ENCODE measurements around the gene GLB1L. TPM values are rescaled to one million over a fixed set of nuclear protein-coding genes. Genes with fewer than 3 reads are reported as not detected.

GLB1L gene
- polyA plus RNA-seq, 1 of the 3 experiments (the other 2 are of a cell fraction), result 11.7 TPM

DNA sequence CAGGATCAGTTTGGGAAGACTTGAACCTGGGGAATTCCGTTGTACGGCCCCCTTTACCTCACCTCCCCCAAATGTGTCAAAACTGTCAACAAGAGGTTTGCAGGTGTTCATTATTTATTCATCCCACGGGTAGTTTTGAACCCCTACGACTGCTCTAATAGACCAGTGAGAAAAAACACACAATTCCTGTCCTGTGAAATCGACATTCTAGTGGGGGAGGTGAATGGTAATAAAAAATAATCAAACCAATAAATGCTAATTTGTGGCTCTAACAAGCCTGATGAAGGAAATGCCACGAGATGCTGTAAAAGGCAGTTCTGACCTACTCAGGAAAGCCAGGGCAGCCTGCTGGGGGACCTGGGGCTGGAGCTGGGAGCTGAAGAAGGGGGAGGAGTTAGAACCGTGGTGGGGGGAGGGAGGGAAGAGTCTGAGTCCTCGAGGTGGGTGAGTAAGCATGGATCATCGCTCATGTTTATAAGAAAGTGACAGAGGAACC lies 33.5 kb upstream of the GLB1L start:
- peak overlapping the region; percentile 63; the same call in 1 of the 2 replicates for H2AFZ ChIP-seq (ENCODE audit: low read depth)
- peak overlapping the region; percentile 88 to 91 for H3K27ac ChIP-seq (ENCODE audit: low read depth in 2 of 2, low read length in 1 of 2)
- CTCF ChIA-PET, result interaction anchor here (0.8 to 15.4 kb wide), 26 partner anchors 8 to 365 kb away, joined by 3 to 312 read pairs (median 4); partner anchors contain the start of genes ABCB6, ANKZF1, GLB1L and STK16
- no peaks in the 10 kb centered on the region for H3K9me3 ChIP-seq
- peak overlapping the region; percentile 95 for H3K4me2 ChIP-seq
- peak overlapping the region; percentile 87 for H3K9ac ChIP-seq
- peaks cover 24 to 27% of the 10 kb centered on the region in 2 experiments for H3K4me1 ChIP-seq (ENCODE audit: control insufficient read depth in 1 of 2, insufficient read depth in 2 of 2, low read depth in 1 of 2, low read length in 1 of 2)
- POLR2A ChIA-PET, result interaction anchor here (0.7 to 1.7 kb wide), 8 partner anchors 9 to 110 kb away, joined by 3 to 6 read pairs (median 5); partner anchors contain the start of genes ABCB6 and CNPPD1
- peak overlapping the region; percentile 44 to 69 for H3K4me3 ChIP-seq (ENCODE audit: low read depth in 2 of 2, low read length in 1 of 2)
- TF ChIP-seq FOSL2 (IDR thresholded peaks at IDR 0.05; ENCODE audit: borderline replicate concordance, low read depth), result peak; percentile 60
- TF ChIP-seq, protein P1, sequence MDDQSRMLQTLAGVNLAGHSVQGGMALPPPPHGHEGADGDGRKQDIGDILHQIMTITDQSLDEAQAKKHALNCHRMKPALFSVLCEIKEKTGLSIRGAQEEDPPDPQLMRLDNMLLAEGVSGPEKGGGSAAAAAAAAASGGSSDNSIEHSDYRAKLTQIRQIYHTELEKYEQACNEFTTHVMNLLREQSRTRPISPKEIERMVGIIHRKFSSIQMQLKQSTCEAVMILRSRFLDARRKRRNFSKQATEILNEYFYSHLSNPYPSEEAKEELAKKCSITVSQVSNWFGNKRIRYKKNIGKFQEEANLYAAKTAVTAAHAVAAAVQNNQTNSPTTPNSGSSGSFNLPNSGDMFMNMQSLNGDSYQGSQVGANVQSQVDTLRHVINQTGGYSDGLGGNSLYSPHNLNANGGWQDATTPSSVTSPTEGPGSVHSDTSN (IDR thresholded peaks at IDR 0.05), result peak; percentile 53; the same call in 1 of the 2 replicates
- no peak for TF ChIP-seq TEAD4 (IDR thresholded peaks at IDR 0.05; ENCODE audit: borderline replicate concordance, insufficient read depth)
- peaks cover 18% of the 10 kb centered on the region for H3F3A ChIP-seq (replicated peaks; ENCODE audit: insufficient read depth)
- 35% methylated on average over 9 of the region's 9 CpGs for WGBS (ENCODE audit: low lambda C conversion rate)
- H3K79me2 ChIP-seq (ENCODE audit: insufficient read depth), result peaks cover 9% of the 10 kb centered on the region; the same call in 1 of the 2 replicates
- H3K36me3 ChIP-seq (replicated peaks in 1 of 2; ENCODE audit: control insufficient read depth in 1 of 2, insufficient read depth in 2 of 2, low read length in 1 of 2), result peaks cover 14 to 27% of the 10 kb centered on the region in 2 experiments
- H3K27me3 ChIP-seq (ENCODE audit: insufficient read depth), result no peaks in the 10 kb centered on the region
- no peaks in the 10 kb centered on the region for H4K20me1 ChIP-seq (ENCODE audit: insufficient read depth)
- no peak for DNase-seq
- no peaks in the 10 kb centered on the region for H3K9me2 ChIP-seq

GRCh38 chr2:219277703-219278654 lies 32.7 kb upstream of the GLB1L start:
- peaks cover 9% of the 10 kb centered on the region; the same call in 1 of the 2 replicates for H3K79me2 ChIP-seq (ENCODE audit: insufficient read depth)
- no peaks in the 10 kb centered on the region for H4K20me1 ChIP-seq (ENCODE audit: insufficient read depth)
- DNase-seq, result peak; percentile 81
- H3F3A ChIP-seq (replicated peaks; ENCODE audit: insufficient read depth), result peaks cover 18% of the 10 kb centered on the region
- H3K4me3 ChIP-seq (ENCODE audit: low read depth in 2 of 2, low read length in 1 of 2), result peak overlapping the region in 1 of 2 experiments; percentile 21; a peak in 3 of 4 replicates
- H3K36me3 ChIP-seq (replicated peaks in 1 of 2; ENCODE audit: control insufficient read depth in 1 of 2, insufficient read depth in 2 of 2, low read length in 1 of 2), result peaks cover 14 to 20% of the 10 kb centered on the region in 2 experiments
- ChIA-PET CTCF (interaction anchor here (0.5 to 15.4 kb wide), 45 partner anchors 9 to 390 kb away, joined by 3 to 312 read pairs (median 5); partner anchors contain the start of genes ABCB6, ANKZF1, CHPF and GLB1L), POLR2A (interaction anchor here (1.0 to 1.6 kb wide), 7 partner anchors 8 to 111 kb away, joined by 3 to 6 read pairs (median 5); partner anchors contain the start of genes ABCB6, CNPPD1, GLB1L and STK16)
- no peaks in the 10 kb centered on the region for H3K27me3 ChIP-seq (ENCODE audit: insufficient read depth)
- H2AFZ ChIP-seq (ENCODE audit: low read depth), result peak overlapping the region; percentile 80; the same call in 1 of the 2 replicates
- H3K4me1 ChIP-seq (ENCODE audit: control insufficient read depth in 1 of 2, insufficient read depth in 2 of 2, low read depth in 1 of 2, low read length in 1 of 2), result peaks cover 24 to 27% of the 10 kb centered on the region in 2 experiments
- no peaks in the 10 kb centered on the region for H3K9me2 ChIP-seq
- peak overlapping the region; percentile 88 to 91; a peak in 3 of 4 replicates for H3K27ac ChIP-seq (ENCODE audit: low read depth in 2 of 2, low read length in 1 of 2)
- peak overlapping the region; percentile 95 for H3K4me2 ChIP-seq
- H3K9ac ChIP-seq, result peak overlapping the region; percentile 87
- H3K9me3 ChIP-seq, result no peaks in the 10 kb centered on the region
- WGBS (ENCODE audit: low lambda C conversion rate), result 43% methylated on average over 22 of the region's 25 CpGs
- TF ChIP-seq GATA2 (CRISPR knock-in tag; IDR thresholded peaks at IDR 0.05), result no peak
- no peak for TF ChIP-seq JUND (IDR thresholded peaks at IDR 0.05)
- TF ChIP-seq, protein P2, sequence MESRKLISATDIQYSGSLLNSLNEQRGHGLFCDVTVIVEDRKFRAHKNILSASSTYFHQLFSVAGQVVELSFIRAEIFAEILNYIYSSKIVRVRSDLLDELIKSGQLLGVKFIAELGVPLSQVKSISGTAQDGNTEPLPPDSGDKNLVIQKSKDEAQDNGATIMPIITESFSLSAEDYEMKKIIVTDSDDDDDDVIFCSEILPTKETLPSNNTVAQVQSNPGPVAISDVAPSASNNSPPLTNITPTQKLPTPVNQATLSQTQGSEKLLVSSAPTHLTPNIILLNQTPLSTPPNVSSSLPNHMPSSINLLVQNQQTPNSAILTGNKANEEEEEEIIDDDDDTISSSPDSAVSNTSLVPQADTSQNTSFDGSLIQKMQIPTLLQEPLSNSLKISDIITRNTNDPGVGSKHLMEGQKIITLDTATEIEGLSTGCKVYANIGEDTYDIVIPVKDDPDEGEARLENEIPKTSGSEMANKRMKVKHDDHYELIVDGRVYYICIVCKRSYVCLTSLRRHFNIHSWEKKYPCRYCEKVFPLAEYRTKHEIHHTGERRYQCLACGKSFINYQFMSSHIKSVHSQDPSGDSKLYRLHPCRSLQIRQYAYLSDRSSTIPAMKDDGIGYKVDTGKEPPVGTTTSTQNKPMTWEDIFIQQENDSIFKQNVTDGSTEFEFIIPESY (IDR thresholded peaks at IDR 0.05; ENCODE audit: borderline replicate concordance, low read depth), result no peak
- no peak for TF ChIP-seq YY1 (IDR thresholded peaks at IDR 0.05; ENCODE audit: low read depth)
- TF ChIP-seq RXRA (IDR thresholded peaks at IDR 0.05; ENCODE audit: borderline replicate concordance, low read depth), result no peak
- no peak for TF ChIP-seq EP300 (IDR thresholded peaks at IDR 0.05; ENCODE audit: borderline replicate concordance in 1 of 2, low read depth in 1 of 2, low read length in 1 of 2)
- no peak for TF ChIP-seq MAX (IDR thresholded peaks at IDR 0.05; ENCODE audit: low read depth)
- TF ChIP-seq, protein P3, sequence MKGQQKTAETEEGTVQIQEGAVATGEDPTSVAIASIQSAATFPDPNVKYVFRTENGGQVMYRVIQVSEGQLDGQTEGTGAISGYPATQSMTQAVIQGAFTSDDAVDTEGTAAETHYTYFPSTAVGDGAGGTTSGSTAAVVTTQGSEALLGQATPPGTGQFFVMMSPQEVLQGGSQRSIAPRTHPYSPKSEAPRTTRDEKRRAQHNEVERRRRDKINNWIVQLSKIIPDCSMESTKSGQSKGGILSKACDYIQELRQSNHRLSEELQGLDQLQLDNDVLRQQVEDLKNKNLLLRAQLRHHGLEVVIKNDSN (IDR thresholded peaks at IDR 0.05; ENCODE audit: borderline replicate concordance, low read depth), result no peak
- TF ChIP-seq NFIC (IDR thresholded peaks at IDR 0.05; ENCODE audit: borderline replicate concordance), result no peak
- peak; percentile 94 for TF ChIP-seq CTCF (IDR thresholded peaks at IDR 0.05)
- no peak for TF ChIP-seq FOXM1 (IDR thresholded peaks at IDR 0.05; ENCODE audit: low read depth)
- TF ChIP-seq MXI1 (IDR thresholded peaks at IDR 0.05; ENCODE audit: low read depth, low read length), result peak; percentile 20; the same call in 1 of the 2 replicates
- TF ChIP-seq POLR2AphosphoS5 (IDR thresholded peaks at IDR 0.05; ENCODE audit: low read depth, low read length), result no peak
